ENCODE data around the gene MAB21L3.

GRCh38 chr1:116164604-116165368 lies 53.6 kb downstream of the MAB21L3 start:
- no peak for TF ChIP-seq TCF12 (IDR thresholded peaks at IDR 0.05)
- no peak for TF ChIP-seq TCF12 (CRISPR knock-in tag; IDR thresholded peaks at IDR 0.05)
- TF ChIP-seq JUND (CRISPR knock-in tag; IDR thresholded peaks at IDR 0.05), result no peak
- TF ChIP-seq PHF21A (CRISPR knock-in tag; IDR thresholded peaks at IDR 0.05), result no peak
- no peak for TF ChIP-seq HCFC1 (IDR thresholded peaks at IDR 0.05; ENCODE audit: low read depth, low read length)
- TF ChIP-seq ZNF12 (CRISPR knock-in tag; IDR thresholded peaks at IDR 0.05), result no peak
- TF ChIP-seq CTCF (CRISPR knock-in tag; IDR thresholded peaks at IDR 0.05), result no peak
- no peak for TF ChIP-seq RFX5 (IDR thresholded peaks at IDR 0.05; ENCODE audit: low read depth, low read length)
- no peak for TF ChIP-seq USF2 (IDR thresholded peaks at IDR 0.05; ENCODE audit: low read depth, low read length)
- no peak for TF ChIP-seq USF2 (CRISPR knock-in tag; IDR thresholded peaks at IDR 0.05; ENCODE audit: borderline replicate concordance)
- no peak for TF ChIP-seq HDAC6 (IDR thresholded peaks at IDR 0.05; ENCODE audit: low read depth, low read length)
